Stimulated activated CD8-positive, alpha-beta memory T cell treated with anti-CD3 and anti-CD28 coated beads, Interleukin-7, amount 100 ng/mL, for 4 hours (primary cell): ENCODE results near the gene MRM2.

Experiments used
- DNase-seq, 2 donors: peaks; one replicate each; pipeline ENCODE4 v3.0.0-alpha.2; 2020; ENCODE audit warnings: low read depth in 2 of 2

MRM2 gene

DNA sequence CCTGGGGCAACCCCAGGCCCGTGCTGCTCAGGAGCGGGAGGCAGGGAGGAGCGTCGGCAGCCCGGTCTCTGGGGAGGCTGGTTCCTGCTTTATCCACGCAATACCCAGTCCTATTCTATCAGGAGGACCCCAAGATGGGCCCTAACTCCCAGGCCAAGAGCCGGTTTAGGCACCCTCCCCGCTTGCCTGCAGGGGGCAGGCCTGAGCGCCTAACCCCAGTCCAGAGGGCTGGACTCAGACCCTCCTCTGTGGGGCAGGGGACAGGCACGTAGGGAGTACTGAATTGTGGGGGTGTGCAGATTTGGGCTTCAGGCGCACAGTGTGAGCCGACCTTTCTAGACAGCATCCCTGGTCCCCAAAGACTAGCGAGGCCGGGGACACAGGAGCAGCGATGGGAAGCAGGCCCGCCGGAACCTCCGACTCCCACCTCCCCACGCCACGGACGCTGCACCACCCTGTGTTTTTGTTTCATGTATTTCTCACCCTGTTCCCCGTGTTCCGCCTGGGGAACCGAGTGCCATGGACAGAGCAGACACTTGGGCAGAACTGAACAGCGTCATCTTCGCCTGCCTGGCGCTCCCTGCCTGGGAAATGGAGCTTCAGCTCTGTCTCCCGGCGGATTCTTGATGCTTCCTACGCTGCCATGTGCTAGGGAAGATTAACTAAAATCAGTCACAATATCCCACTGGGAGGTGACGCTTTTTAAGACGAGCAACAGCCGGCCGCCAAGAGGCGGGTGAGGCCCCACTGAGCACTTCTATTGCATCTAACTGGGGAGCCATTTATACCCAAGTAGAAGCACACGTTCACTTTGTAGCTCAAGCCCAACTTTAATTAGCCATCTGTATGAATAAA, 5.4 kb upstream of the MRM2 start:
- DNase-seq, result no peak

DNA sequence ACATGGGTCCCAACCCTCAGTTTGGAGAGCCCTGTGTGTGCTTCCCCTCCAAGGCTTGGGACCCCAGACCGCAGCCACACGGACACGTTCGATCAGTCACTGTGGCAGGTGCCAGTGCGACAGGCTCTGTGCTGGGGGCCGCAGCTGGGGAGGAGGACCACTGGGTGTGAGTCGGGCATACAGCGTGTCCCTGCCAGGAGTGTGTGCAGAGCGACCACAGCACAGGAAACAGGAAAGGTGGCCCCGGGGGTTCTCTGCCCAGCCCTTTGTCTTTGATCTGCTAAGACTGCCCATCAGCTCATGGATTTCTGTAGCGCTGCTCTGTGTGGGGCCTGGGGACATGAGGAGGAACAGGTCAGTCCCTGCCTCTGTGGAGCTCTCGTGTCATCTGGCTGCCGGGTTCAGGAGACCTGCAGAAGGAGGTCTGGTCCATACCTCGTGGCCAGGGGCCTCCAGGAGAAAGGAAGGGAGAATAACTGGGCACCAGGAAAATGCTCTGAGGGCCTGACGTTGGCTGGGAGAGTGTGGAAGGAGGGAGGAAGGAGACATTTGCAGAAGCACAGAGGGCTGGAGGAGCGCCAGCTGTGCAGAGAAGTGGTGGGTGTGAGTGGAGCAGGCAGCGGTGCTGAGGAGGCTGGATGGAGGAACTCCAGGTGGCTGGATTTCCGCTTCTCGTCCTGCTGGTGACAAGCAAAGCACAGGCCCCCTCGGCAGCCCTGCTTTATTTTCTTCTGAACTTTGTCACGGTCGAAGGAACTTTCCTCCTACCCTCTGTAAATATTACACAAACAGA, 4.1 kb upstream of the MRM2 start:
- DNase-seq, result no peak

DNA sequence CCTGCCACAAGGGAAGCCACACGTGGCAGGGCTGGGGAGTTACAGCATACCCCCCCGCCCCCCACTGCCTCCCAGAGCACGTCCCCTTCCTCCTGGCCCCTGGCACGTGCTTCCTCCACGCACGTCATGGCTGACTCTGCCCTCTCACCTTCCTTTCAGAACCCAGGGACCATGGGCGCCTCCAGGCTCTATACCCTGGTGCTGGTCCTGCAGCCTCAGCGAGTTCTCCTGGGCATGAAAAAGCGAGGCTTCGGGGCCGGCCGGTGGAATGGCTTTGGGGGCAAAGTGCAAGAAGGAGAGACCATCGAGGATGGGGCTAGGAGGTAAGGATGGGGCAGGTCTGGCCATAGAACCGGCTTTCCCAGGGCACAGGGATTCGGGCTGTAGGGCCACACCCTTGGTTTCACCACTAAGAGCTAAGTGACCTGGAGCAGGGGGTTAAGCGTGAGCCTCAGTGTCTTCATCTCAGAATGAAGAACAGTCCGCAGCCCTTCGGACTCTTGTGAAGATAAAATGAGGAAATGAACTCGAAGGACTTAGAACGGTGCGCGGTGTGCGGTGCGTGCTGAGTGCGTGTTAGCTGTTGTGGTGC, 2.5 kb upstream of the MRM2 start:
- no peak for DNase-seq

DNA sequence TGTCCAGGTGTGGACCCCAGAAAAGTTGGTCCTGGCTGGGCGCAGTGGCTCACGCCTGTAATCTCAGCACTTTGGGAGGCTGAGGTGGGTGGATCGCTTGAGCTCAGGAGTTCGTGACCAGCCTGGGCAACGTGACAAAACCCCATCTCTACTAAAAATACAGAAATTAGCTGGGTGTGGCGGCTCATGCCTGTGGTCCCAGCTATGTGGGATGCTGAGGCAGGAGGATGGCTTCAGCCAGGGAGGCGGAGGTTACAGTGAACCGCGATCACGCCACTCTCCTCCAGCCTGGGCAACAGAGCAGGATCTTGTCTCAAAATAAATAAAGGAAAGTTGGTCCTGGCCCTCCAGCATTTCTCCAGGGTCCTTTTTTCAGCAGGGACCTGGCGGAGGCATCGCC, 1.5 kb upstream of the MRM2 start:
- no peak for DNase-seq

DNA sequence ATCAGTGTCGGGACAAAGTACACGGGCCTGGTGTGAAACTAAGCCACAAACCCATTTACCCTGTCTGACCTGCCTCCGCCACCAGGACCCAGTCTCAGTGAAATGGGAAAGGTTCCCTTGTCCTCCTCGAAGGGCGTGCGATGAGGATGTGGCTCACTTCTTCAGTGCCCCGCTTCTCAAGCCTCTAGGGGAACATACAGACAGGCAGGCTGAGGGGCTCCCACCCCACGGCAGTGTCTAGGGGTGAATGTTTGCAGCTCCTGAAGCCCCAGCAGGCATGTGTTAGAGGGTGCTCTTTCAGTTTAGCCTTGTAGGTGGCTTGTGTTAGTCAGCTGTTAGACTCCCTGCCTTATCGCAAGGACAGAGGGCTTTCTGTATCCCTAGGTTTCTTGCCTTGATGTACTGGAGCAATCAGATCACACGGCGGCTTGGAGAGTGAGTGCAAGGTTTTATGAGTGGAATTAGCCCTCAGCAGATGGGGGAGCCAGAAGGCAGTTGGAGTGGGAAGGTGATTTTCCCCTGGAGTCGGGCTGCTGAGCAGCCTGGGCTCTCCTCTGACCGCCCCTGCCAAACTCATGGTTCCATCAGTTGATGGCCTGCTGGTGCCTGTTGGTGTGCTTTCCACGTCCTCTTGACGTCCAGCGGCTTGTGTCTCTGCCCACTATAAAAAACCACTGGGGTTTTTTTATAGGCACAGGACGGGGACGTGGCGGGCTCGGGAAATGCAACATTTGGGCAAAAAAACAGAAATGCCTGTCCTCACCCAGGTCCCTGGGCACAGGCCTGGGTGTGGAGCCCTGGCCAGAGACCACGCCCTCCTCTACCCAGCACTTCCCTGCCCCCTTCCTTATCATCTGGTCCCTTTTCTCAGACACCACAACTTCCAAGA, 780 bp upstream of the MRM2 start:
- DNase-seq, result no peak

DNA sequence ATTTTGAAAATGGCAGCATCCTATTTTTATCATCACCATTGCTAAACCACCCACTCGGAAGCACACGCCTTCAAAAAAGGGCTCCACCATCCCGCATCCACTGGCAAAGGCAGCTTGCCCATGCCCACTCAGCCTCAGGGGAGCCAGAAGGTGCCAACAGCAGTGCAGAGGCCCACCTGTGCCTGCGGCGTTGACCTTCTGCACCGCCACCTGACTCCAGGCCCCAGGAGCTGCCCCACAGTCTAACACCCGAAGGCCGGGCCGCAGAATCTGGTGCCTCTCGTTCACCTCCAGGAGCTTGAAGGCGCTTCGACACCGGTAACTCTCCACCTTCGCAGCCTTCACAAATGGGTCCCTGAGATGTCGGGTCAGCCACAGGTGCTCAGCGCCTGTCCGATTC, 2.8 kb downstream of the MRM2 start:
- DNase-seq, result no peak

DNA sequence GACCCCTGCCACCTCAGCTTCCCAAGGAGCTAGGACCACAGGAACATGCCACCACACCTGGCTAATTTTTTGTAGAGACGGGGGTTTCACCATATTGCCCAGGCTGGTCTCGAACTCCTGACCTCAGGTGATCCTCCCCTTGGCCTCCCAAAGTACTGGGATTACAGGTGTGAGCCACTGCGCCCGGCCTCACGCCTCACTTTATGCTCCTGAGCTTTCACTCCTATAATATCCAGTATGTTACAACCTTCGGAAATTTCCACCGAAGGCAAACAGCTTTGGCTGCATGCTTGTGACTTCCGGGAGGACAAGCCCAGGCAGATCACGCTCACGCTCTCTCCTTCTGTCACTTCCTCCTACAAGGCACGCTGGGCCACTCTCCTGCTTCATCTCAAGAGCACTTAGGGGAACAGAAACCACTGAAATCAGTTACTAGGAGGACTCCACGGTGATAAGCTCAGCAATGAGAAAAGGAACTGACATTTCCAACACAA, 4.8 kb downstream of the MRM2 start:
- no peak for DNase-seq

DNA sequence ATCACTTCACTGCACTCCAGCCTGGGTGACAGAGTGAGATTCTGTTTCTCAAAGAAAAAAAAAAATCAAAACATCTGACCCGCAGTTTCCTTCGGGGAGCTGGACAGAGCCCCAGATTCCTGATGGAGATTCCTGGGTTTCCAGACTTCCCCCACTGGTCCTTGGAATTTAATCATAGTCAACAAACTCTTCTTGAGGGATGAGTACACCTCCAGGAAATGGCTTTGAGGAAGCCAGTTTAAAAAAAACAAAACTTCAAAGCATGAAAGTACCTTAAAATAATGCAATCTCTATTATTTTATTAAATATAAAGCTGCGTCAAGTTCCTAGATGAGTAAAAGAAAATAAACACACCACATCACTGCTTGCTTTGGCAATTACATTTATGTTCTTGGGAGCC, 8.1 kb downstream of the MRM2 start:
- no peak for DNase-seq

DNA sequence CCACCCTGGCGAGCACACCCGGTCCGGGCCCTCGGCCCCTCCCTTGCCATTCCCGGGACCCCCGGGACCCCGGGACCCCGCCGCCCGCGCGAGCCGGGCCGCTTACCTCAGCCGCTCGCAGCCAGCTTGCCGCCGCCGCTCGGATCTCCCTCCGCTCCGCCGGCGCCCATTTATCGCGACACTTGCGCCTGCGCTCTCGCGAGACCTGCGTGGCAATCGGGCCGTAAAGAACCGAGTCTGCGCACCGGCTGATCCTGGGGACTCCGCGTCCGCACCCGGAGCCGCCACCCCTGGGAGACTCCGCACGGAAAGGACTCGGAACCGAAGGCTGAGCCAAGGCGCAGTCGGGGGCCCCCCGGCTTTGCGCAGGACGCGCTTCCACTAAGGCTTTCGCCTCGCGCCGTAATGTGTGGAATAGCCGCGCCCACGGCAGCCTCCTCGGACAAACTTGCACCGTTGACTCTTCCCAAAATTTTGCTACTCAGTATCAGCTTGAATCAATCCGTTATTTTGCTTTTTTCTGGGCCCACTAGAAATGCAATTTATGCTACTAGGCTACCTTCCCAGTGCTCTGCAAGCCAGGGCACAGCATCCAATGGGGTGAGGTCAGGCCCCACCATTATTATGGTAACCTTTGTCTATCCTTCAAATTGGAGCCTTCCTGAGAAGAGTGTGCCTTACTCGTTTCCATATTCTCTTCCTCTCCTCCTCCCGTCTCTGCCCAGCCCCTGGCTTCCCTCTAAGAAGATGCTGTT, 9.1 kb downstream of the MRM2 start, which contains the start of gene MAD1L1:
Gene MAD1L1 (minus strand): TSS at position 180 of the 755 bp plus-strand sequence. CDS start 2,812 bp downstream, outside the sequence.
- peak; percentile 68 to 80 for DNase-seq

DNA sequence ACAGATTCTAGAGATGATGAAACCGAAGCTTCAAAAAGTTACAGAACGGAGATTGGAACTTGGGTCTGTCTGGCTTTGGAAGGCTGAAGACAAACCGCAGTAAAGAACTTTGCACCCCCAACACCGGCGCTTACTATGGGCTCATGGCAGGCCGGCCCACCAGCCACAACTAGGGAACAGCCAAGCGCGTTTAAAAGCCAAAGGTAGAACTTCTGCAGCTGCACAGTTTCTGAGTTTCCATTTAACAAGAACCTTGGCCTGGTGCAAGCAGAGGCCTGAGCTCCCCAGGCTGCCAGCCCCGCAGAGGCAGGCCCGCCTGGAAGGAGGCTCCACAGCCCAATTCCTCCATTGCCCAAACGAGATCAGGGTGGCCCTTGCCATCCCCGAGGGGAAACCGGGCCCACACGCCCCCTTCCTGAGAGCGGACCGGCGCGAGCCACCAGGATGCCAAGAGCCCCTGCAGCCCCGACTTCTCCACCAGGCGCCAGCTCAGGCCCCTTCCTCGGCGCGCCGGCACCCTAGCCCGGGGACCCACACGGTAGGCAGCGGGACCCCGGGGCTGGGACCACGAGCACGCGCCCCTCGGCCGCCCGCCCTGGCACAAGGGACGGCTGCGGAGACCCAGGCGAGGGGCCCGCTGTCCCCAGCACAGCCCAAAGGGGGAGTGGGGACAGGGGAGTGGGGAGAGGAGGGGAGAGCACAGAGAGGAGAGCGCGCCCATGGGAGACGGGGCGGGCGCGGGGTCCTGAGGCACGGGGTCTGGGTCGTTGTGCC, 9.8 kb downstream of the MRM2 start:
- no peak for DNase-seq

DNA sequence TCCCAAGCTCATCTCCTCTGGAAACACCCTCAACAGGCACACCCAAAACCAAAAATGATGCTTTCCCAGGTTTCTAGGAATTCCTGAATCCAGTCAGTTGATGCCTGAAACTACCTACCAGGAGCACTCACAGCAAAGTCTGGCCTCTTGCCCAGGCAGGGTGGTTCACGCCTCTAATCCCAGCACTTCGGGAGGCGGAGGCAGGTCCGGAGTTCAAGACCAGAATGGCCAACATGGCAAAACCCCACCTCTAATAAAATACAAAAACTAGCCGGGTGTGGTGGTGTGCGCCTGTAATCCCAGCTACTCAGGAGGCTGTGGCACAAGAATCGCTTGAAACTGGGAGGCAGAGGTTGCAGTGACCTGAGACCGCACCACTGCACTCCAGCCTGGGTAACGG, 11.1 kb downstream of the MRM2 start:
- DNase-seq, result no peak

DNA sequence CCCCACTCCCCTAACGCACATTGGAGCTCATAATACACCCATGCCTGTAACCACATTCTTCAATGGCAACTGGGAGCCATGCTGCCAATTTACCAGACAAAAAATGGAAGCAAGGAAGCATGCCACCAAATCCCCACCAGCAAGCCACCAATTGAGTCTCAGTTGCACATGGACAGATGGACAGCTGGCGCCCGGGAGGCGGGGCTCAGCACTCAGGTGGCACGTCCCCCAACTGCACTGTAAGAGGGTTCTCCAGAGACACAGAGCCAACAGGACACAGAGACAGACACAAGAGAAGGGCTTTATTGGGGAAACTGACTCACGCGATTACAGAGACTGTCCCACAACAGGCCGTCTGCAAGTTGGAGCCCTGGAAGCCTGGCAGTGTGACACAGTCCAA, 11.8 kb downstream of the MRM2 start:
- no peak for DNase-seq

DNA sequence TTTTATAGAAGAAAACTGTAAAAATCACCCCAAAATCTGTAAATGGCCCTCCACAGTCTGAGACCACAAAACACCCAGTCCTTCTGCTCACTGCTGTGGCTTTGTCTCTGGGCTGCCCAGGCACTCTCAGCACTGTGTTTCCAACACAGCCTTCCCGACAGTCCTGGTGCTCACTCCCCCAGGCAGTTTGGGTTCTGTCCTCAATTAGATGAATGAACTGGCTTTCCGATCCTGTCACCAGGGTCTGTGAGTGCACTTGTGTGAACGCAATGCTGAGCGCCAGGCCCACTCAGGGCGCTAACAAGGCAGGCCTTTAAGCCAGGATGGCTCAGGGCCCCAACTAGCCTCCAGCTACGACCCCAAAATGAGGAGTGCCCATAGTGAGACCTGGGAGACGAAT, 12.5 kb downstream of the MRM2 start:
- DNase-seq, result no peak

DNA sequence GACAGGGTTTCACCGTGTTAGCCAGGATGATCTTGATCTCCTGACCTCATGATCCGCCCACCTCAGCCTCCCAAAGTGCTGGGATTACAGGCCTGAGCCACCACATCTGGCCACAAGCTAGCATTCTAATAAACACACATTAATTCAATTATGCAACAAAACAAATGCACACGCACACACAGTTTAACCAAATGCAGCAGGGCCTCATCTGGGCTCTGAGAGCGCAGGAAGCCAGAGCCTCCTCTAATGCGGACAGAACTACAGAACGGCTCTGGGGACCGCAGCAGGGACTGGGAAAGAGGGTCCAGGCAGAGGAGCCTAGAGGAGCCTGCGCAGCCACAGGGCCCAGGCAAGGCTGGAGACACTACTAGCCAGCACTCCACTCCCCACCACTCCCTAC, 13.1 kb downstream of the MRM2 start:
- DNase-seq, result no peak

DNA sequence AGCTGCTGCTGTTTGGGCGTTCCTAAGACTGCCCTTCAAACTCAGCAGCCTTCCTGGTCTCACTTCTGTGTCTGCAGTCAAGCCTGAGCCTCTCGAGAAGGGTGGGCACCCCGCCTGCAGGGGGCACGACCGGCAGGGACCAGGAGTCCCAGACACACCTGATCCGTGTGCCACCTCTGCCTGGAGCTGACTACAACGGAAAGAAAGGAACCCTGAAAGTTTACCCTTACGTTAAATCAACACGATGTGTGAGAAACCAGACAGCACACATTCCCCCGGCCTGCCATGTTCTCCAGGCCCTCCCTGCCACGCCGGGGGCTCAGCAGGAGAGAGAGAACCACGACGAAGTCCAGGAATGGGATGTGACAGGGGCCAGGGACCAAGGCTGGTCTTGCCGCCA, 14.3 kb downstream of the MRM2 start:
- DNase-seq, result no peak

DNA sequence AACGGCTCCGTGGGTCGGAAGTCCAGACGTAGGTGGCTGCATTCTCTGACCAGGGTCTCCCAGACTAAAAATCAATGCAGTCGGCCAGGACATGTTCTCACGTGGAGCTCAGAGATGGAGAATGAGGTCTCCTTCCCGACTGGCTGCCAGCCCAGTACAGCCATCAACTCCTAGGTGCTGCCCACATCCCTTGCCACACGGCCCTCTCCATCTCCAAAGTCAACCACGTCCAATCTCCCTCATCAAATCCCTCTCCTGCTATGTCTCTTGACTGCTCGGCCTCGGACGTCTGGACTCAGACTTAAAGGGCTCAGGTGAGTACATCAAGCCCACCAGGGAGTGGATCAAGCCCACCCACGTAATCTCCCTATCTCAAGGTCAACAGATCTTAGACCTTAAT, 16.2 kb downstream of the MRM2 start:
- DNase-seq, result no peak

DNA sequence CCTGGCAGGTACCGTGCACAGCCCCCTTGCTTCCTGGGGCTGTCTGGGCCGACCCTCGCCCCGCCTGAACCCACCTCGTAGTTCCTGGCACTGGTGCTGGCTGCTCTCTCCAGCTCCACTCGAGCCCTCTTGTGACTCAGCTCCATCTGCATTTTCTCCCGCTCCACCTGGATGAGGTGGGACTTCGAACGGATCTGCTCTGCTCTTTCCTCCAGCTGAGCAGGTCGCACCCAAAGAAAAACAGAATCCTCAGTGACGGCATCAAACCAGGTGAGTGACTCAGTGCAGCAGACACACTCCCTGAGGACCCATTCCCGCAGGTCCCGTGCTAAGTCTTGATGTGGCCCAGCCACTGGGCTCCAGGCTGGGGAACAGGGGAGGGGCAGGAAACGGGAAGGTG, 16.7 kb downstream of the MRM2 start:
- DNase-seq, result no peak

DNA sequence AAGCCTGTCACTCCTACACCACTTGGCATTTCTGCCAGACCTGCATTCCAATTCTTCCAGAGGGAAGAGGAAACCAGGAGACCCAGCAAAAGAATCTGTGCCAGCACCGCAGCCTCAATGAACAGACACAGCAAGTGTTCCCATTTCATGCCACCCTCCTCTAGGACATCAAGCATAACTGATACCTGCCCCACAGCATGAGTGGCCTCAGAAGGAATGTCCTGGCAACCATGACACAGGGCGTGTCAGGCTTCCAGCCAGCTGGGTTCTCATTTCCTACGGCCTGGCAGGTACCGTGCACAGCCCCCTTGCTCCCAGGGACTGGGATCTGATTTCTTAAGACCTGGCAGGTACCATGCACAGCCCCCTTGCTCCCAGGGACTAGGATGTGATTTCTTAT, 17.1 kb downstream of the MRM2 start:
- DNase-seq, result no peak

DNA sequence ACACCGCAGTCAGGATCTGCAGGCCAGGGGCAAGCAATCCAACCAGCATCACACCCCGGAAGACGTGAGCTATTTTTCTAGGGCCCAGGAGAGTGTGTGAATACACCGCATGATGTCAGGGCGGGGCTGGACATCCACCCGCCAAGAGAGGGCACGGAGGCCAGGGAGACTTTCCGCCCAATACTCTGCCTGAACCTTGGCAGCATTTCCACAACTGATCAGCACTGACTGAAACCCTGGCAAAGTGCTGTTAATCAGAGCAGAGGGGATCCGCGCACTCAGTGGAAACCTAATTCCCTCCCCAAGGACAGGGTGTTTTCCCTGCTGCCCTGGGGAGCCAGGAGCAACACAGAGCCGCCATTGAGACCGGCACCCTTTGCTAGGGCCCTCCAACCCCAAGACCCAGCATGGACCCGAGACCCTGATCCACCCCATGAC, 17.5 kb downstream of the MRM2 start:
- no peak for DNase-seq

DNA sequence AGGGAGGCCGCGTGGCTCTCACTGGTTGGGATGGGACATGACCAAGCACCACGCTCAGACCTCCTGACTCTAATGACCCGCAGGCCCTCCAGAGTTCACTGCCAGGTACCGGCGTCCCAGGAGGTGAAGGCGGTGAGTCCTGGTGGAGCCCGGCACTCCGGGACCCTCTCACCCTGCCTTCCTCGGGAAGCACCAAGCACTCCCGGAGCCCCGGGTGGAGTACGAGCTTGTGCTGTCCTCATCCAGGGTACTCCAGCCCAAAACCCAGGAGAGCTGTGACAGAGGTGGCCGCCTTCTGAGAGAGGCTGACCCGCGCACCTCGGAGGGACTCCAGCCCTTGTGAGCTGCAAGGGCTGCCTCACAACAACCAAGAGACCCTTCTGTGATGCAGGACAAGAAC, 18.7 kb downstream of the MRM2 start:
- no peak for DNase-seq
